Esophagus muscularis mucosa (tissue), 4 donors: ENCODE data around the gene USP34. TPM values are rescaled to one million over a fixed set of nuclear protein-coding genes. Genes with fewer than 3 reads are reported as not detected.

Experiments
- DNase-seq: peaks from one replicate; pipeline ENCODE4 v3.0.0-alpha.2; 2017; ENCODE audit errors: extremely low spot score
- H3K27ac ChIP-seq, 4 donors: fragments of 200-600 bp; sonication (generic); replicated peaks in 1 of 4; 1 replicate in 3 of 4; 2 replicates in 1 of 4; pipeline ENCODE4 v1.5.1; 2016 to 2019; ENCODE audit warnings: mild to moderate bottlenecking in 1 of 4
- H3K27me3 ChIP-seq, 4 donors: fragments of 200-600 bp; sonication (generic); one replicate each; pipeline versions ENCODE4 v1.5.1 to v1.6.0; 2016 to 2019
- H3K36me3 ChIP-seq, 4 donors: fragments of 200-600 bp; sonication (generic); one replicate each; pipeline ENCODE4 v1.5.1; 2016 to 2019
- H3K4me1 ChIP-seq, 4 donors: fragments of 200-600 bp; sonication (generic); one replicate each; pipeline ENCODE4 v1.5.1; 2016 to 2019
- H3K4me3 ChIP-seq, 4 donors: fragments of 200-600 bp; sonication (generic); 1 replicate in 2 of 4; 2 replicates in 2 of 4; pipeline ENCODE4 v1.5.1; 2016 to 2019; ENCODE audit warnings: mild to moderate bottlenecking in 4 of 4, moderate library complexity in 1 of 4
- H3K9me3 ChIP-seq, 4 donors: fragments of 200-600 bp; sonication (generic); 1 replicate in 3 of 4; 2 replicates in 1 of 4; pipeline ENCODE4 v1.5.1; 2016 to 2019
- CTCF ChIP-seq, 3 experiments: fragments of 200-600 bp in 2 of 3; fragments of 450-650 bp in 1 of 3; sonication (generic) in 2 of 3; IDR thresholded peaks; one replicate each; pipeline ENCODE4 v1.5.1; 2017 to 2019; ENCODE audit warnings: antibody characterized with exemption in 3 of 3, mild to moderate bottlenecking in 2 of 3, moderate library complexity in 1 of 3
- EP300 ChIP-seq: sonication (generic); formaldehyde crosslinking; IDR thresholded peaks from one replicate; pipeline ENCODE4 v1.6.1; 2017; ENCODE audit warnings: antibody characterized with exemption
- POLR2A ChIP-seq: fragments of 450-650 bp; IDR thresholded peaks from one replicate; pipeline ENCODE4 v1.6.1; 2017; ENCODE audit warnings: antibody characterized with exemption, moderate library complexity, mild to moderate bottlenecking, low read depth
- POLR2AphosphoS5 ChIP-seq, 2 donors: sonication (generic); formaldehyde crosslinking; IDR thresholded peaks; one replicate each; pipeline ENCODE4 v1.6.1; 2017; ENCODE audit warnings: antibody characterized with exemption in 2 of 2
- WGBS: methylation state at CpG from one replicate; pipeline ENCODE4 v1.1.5; 2018; 5-methylcytosine and 5-hydroxymethylcytosine counted together
- intact Hi-C: fragments of 100-400 bp; cut with DNase I; formaldehyde crosslinking; loops from one replicate; pipeline ENCODE4 v1.15.1; 2023
- total RNA-seq, 4 donors: library from RNA; depleted of rRNA; stranded (reverse); fragments of >200 nt; gene quantifications; one replicate each; pipeline versions ENCODE4 v1.1.0 to v1.2.1, GENCODE V29; 2016

USP34 gene
- total RNA-seq, 4 donors from 2014 or later: 124 to 137 (median 129) TPM

- intact Hi-C loops: no loop called here
- no peaks in the 10 kb centered on the region for H3K4me1 ChIP-seq
- H3K9me3 ChIP-seq: no peaks in the 10 kb centered on the region
- no peaks in the 10 kb centered on the region for H3K27me3 ChIP-seq
- no peak overlapping the region for H3K27ac ChIP-seq
- TF ChIP-seq EP300 (no peak), CTCF (IDR thresholded peaks at IDR 0.05) (no peak), POLR2AphosphoS5 (IDR thresholded peaks at IDR 0.05) (no peak), POLR2A (no peak)
- 97% methylated on average over 2 of the region's 2 CpGs for whole genome bisulfite sequencing
- H3K36me3 ChIP-seq: peaks cover 38 to 97% (median 69%) of the 10 kb centered on the region in 4 donors
- no peak overlapping the region for H3K4me3 ChIP-seq
- DNase-seq: no peak
Observed at GRCh38 chr2:61229936-61230335, 241.0 kb downstream of the USP34 start.

GRCh38 chr2:61222567-61222966 is 248.3 kb downstream of the USP34 start:
- Histone ChIP-seq H3K36me3 (peaks cover 28 to 90% (median 52%) of the 10 kb centered on the region in 4 donors), H3K27me3 (no peaks in the 10 kb centered on the region), H3K27ac (no peak overlapping the region), H3K4me3 (no peak overlapping the region), H3K9me3 (no peaks in the 10 kb centered on the region), H3K4me1 (no peaks in the 10 kb centered on the region)
- intact Hi-C loops: no loop called here
- TF ChIP-seq CTCF (IDR thresholded peaks at IDR 0.05) (no peak), POLR2A (no peak)
- DNase-seq: no peak
- 100% methylated on average over 8 of the region's 8 CpGs for WGBS

GRCh38 chr2:61221819-61222218 is 249.1 kb downstream of the USP34 start:
- DNase-seq: no peak
- Histone ChIP-seq H3K4me1 (no peaks in the 10 kb centered on the region), H3K9me3 (no peaks in the 10 kb centered on the region), H3K27ac (no peak overlapping the region), H3K4me3 (no peak overlapping the region), H3K27me3 (no peaks in the 10 kb centered on the region), H3K36me3 (peaks cover 21 to 86% (median 46%) of the 10 kb centered on the region in 4 donors)
- WGBS: 93% methylated on average over 5 of the region's 5 CpGs
- intact Hi-C loops: no loop called here
- TF ChIP-seq EP300 (no peak), POLR2A (no peak), POLR2AphosphoS5 (IDR thresholded peaks at IDR 0.05) (no peak), CTCF (IDR thresholded peaks at IDR 0.05) (no peak)

- Histone ChIP-seq H3K27ac (no peak overlapping the region), H3K36me3 (peaks cover 10 to 85% (median 40%) of the 10 kb centered on the region in 4 donors), H3K9me3 (no peaks in the 10 kb centered on the region), H3K27me3 (no peaks in the 10 kb centered on the region), H3K4me1 (no peaks in the 10 kb centered on the region), H3K4me3 (no peak overlapping the region)
- no peak for TF ChIP-seq POLR2A
- no peak for TF ChIP-seq POLR2AphosphoS5 (IDR thresholded peaks at IDR 0.05)
- TF ChIP-seq EP300: no peak
- TF ChIP-seq CTCF (IDR thresholded peaks at IDR 0.05): no peak
- intact Hi-C loops: no loop called here
- no peak for DNase-seq
- WGBS: 82% methylated on average over 2 of the region's 2 CpGs
Observed at GRCh38 chr2:61220768-61221167, 250.1 kb downstream of the USP34 start.

GRCh38 chr2:61218817-61219170 is 252.1 kb downstream of the USP34 start:
- no peak overlapping the region for H3K4me3 ChIP-seq
- TF ChIP-seq POLR2A: no peak
- no peak for TF ChIP-seq CTCF (IDR thresholded peaks at IDR 0.05)
- no peak for TF ChIP-seq EP300
- TF ChIP-seq POLR2AphosphoS5 (IDR thresholded peaks at IDR 0.05): no peak

More at GRCh38 chr2:61218817-61219170, 252.1 kb downstream of the USP34 start:
- Histone ChIP-seq H3K4me1 (no peaks in the 10 kb centered on the region), H3K9me3 (no peaks in the 10 kb centered on the region), H3K27me3 (no peaks in the 10 kb centered on the region), H3K27ac (no peak overlapping the region), H3K36me3 (peaks cover 10 to 82% (median 48%) of the 10 kb centered on the region in 4 donors)
- DNase-seq: no peak
- 97% methylated on average over 2 of the region's 2 CpGs for WGBS
- intact Hi-C loops: no loop called here
